ENCODE results near the gene ALOX15. TPM values are rescaled to one million over a fixed set of nuclear protein-coding genes. Genes with fewer than 3 reads are reported as not detected.

Gene ALOX15
- total RNA-seq, 1 experiment from 2014 or later: 0.31 TPM

- Histone ChIP-seq H2BK20ac (ENCODE audit: low read depth, low read length, poor library complexity, severe bottlenecking) (no peak overlapping the region), H3K79me1 (ENCODE audit: insufficient read depth, low read depth, low read length, poor library complexity, severe bottlenecking) (no peaks in the 10 kb centered on the region), H2AFZ (ENCODE audit: low read length) (no peak overlapping the region), H3K9me3 (ENCODE audit: control insufficient read depth, low read depth, low read length) (no peaks in the 10 kb centered on the region), H3K27ac (ENCODE audit: insufficient read length, low read depth, low read length) (no peak overlapping the region), H3K79me2 (ENCODE audit: insufficient read depth, low read length) (no peaks in the 10 kb centered on the region), H3K18ac (ENCODE audit: insufficient read length, low read depth, low read length) (no peak overlapping the region), H2AK5ac (ENCODE audit: insufficient read length, low read length) (no peak overlapping the region), H2BK120ac (ENCODE audit: low read depth, low read length, poor library complexity, severe bottlenecking) (no peak overlapping the region), H3K27me3 (ENCODE audit: insufficient read depth, low read length) (no peaks in the 10 kb centered on the region), H3K9ac (ENCODE audit: extremely low read depth, insufficient read length, low read length) (no peak overlapping the region), H2BK5ac (ENCODE audit: insufficient read length, low read length) (no peak overlapping the region), H4K5ac (ENCODE audit: insufficient read length, low read depth, low read length) (no peak overlapping the region), H2BK12ac (ENCODE audit: insufficient read length, low read depth, low read length) (no peak overlapping the region), H2BK15ac (ENCODE audit: low read depth, low read length) (no peak overlapping the region), H3K56ac (ENCODE audit: insufficient read length, low read depth, low read length) (no peak overlapping the region), H3T11ph (ENCODE audit: low read length) (no peak overlapping the region), H3K14ac (ENCODE audit: insufficient read depth, low read length) (peak overlapping the region; percentile 55; the same call in 1 of the 2 replicates), H3K4me2 (ENCODE audit: insufficient read depth, insufficient read length, low read length) (no peak overlapping the region), H3K23me2 (ENCODE audit: insufficient read length, low read depth, low read length, poor library complexity, severe bottlenecking) (no peaks in the 10 kb centered on the region), H4K8ac (replicated peaks; ENCODE audit: insufficient read length, low read depth, low read length) (no peak overlapping the region), H4K91ac (ENCODE audit: insufficient read length, low read depth, low read length) (no peak overlapping the region), H3K4me1 (ENCODE audit: insufficient read depth, low read length) (peaks cover 3% of the 10 kb centered on the region; the same call in 1 of the 2 replicates), H3K23ac (ENCODE audit: insufficient read length, low read depth, low read length) (no peak overlapping the region), H3K4ac (ENCODE audit: low read depth, low read length) (no peak overlapping the region), H4K20me1 (ENCODE audit: control insufficient read depth, insufficient read depth, insufficient read length) (no peaks in the 10 kb centered on the region)
- peaks cover 0 to 4% (median 0%) of the 10 kb centered on the region in 3 experiments; a peak in 1 of 7 replicates for H3K36me3 Mint-ChIP-seq (ENCODE audit: insufficient read depth in 1 of 3, low read depth in 3 of 3)
- 0 out of 7 replicates have a peak overlapping the region, but pooled peaks of 1 of the 3 experiments have one; percentile 44 for H3K27ac Mint-ChIP-seq
- peaks cover 28 to 44% of the 10 kb centered on the region in 2 experiments for H3K4me1 Mint-ChIP-seq
- TF ChIP-seq CTCF (conservative IDR thresholded peaks at IDR 0.05): no peak
- peak overlapping the region in 1 of 2 experiments; percentile 61; a peak in 1 of 5 replicates for H3K4me3 Mint-ChIP-seq
- peaks cover 15% of the 10 kb centered on the region for H3K27me3 Mint-ChIP-seq (ENCODE audit: low read depth)
- peaks cover 0 to 2% of the 10 kb centered on the region in 2 experiments; a peak in 2 of 5 replicates for H3K9me3 Mint-ChIP-seq
- no CpG with 5 or more reads among the region's 20 CpGs for WGBS (ENCODE audit: extremely low coverage, insufficient read length, low lambda C conversion rate)
- no peak for DNase-seq
Measured at GRCh38 chr17:4598776-4599504, 42.5 kb downstream of the ALOX15 start.
